GM21526 (cell line): ENCODE measurements around the gene NDE1.
"Not testable (repeated sequence)": the region's sequence is repeated elsewhere in the genome, so short reads cannot be mapped to it uniquely, and the experiment has no call there.

Source experiments
- ATAC-seq: cut with Tn5 transposase; IDR thresholded peaks from one replicate; pipeline ENCODE4 v1.9.1; 2021; ENCODE audit warnings: moderate library complexity; ENCODE audit not compliant: unreplicated experiment, low FRiP score

Gene NDE1

DNA sequence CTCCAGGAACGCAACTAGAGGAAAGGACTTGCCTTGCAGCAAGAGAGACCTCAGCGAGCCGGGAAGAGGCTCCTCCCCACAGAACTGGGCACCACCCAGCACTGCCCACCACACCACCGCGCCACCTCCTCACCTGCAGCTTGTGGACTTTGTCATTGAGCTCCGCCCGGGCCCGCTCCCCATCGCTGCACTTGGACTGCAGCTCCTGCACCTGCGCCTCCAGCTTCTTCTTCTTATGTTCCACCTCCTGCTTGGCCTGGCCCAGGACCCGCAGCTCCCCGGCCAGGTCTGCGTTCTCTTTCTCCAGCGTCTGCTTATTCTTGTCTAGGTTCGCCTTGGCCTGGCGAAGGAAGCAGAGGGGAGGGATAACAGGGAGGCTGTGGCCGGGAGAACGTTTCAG is 76.7 kb downstream of the NDE1 start:
- no peak for ATAC-seq

DNA sequence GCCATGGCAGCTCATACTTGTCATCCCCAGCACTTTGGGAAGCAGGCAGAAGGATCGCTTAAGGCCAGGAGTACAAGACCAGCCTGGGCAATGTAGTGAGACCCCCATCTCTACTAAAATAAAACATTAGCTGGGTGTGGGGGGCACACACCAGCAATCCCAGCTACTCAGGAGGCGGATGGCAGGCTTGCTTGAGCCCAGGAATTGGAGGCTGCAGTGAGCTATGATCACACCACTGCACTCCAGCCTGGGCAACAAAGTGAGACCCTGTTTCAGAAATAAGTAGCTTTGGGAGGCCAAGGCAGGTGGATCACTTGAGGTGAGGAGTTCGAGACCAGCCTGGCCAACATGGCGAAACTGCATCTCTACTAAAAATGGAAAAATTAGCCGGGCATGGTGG is 77.7 kb downstream of the NDE1 start:
- not testable (repeated sequence) for ATAC-seq

DNA sequence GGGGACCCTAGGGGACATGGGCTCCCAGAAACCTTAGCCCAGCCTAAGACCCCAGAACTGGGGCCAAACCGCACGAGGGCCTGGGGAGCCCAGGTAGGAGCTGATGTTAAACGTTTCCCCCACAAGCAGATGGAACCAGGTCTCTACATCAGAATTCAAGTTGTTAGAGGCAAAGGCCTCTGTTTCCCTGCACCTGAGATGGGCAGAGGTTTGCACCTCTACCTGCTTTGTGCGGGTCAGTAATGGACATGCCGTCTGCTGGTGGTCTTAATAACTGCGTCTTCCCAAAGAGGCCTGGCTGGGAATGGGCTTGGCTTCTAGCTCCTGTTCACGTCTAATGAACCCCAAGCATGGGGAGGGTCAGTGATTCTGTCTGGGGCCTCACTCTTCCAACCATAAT is 79.1 kb downstream of the NDE1 start:
- ATAC-seq: no peak

- ATAC-seq: no peak
Observed at GRCh38 chr16:15732416-15732815, 82.4 kb downstream of the NDE1 start.

DNA sequence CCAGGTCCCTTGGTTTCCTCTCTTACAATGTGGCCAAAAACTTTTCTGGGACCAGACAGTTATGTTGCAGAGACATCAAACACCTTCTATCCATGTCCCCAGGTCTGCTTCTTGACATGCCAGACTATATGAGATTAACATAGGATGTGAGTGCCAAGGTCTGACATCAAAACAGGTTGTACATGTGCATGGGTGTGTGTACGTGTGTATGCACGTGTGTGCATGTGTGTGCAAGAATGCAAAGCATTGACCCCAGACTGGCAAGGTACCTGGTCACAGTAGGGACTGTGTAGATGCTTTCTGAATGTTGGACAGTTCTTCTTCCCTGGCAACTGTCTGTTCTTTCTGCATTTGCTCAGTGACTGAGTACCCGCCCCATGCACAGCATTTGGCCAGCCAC is 85.6 kb downstream of the NDE1 start:
- no peak for ATAC-seq

DNA sequence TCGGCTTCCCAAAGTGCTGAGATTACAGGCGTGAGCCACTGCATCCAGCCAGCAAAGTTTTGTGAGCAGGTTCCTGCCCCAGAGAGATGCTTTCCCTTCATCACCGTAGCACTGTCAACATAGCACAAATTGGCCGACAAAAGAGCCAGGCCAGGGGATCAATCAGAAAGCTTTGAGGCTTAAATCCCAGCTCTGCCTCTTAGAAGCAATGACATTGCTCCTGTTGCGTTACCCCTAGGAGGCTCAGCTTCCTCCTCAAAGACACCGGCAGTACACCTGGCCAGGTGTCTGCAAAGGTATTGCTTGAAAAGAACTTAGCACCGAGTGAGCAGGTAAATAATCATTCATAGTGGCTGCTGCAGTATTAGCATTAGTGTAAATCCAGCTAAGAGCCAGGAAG is 86.5 kb downstream of the NDE1 start:
- no peak for ATAC-seq

DNA sequence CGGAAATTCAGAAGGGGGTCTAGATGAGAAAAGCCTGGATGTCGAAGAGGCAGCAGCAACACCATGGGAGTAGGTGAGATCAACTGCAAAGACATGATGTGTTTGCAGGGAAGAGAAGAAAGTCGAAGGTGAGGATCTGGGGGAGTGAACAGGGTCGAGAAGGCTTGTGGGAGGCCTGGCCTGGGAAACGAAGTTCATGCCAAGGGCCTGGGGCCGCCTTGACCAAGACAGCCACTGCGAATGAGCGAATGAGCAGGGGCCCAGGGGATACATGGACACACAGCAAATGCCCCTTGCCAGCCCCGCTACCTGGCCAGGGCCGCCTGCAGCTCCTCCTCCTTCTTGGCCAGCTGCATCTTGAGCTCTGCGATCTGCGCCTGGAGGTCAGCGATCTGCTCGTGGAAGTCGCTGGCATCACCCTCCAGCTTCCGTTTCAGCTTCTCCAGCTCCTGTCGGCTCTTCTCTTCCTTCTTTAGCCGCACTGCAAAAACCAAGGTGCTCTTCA is 87.1 kb downstream of the NDE1 start:
- no peak for ATAC-seq

- ATAC-seq: no peak
Observed at GRCh38 chr16:15739464-15739863, 89.4 kb downstream of the NDE1 start.

DNA sequence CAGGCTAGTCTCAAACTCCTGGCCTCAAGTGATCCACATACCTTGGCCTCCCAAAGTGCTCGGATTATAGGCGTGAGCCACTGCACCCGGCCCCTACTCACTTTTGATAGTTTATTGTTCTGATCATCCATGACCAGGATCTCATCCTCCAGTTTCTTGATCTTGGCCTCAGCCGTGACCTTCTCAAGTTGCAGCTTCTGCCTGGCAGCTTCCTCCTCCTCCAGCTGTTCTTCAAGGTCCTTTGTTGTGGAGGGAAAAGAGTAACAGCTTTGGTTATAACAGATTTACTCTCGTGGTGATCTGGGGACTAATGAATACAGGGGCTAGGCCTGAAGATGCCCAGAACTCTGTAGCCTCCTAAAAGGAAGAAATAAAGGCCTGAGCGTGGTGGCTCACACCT is 89.9 kb downstream of the NDE1 start:
- no peak for ATAC-seq

GRCh38 chr16:15741207-15741871 is 91.3 kb downstream of the NDE1 start:
- ATAC-seq: no peak

GRCh38 chr16:15742716-15743115 is 92.7 kb downstream of the NDE1 start:
- ATAC-seq: no peak

DNA sequence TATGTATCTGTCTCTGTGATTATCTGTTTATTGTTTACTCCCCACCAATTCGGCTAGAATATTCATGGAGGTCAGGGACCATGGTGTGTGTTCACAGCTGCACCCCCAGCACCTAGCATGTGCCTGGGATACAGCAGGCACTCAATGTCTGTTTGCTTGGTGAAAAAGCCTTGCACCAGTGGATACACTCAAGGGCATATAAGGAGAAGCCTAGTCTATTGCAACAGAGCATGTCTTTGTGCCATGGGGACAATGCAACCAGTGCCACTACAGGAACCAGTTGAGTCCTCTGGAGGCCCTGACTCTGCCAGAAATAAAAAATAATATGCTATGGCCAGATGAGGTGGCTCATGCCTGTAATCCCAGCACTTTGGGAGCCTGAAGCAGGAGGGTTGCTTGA is 93.6 kb downstream of the NDE1 start:
- ATAC-seq: no peak

GRCh38 chr16:15746332-15746731 is 96.3 kb downstream of the NDE1 start:
- no peak for ATAC-seq

DNA sequence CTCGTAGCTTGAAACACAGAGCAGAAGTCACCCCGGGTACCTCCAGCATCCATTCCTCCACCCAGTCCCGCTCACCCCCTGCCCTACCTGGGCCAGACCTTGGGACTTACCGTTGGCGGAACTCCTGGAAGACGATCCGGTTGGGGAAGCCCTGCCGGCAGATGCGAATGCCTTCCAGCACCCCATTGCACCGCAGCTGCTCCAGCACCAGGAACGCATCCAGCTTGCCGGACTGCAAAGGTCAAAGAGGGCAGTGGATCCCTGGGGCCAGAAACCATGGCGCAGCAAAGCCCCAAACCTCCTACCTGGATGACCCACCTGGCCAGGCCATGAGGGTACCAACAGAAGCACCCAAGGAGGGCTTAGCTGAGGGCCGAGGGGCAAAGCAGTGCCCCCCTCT is 97.9 kb downstream of the NDE1 start:
- ATAC-seq: no peak

DNA sequence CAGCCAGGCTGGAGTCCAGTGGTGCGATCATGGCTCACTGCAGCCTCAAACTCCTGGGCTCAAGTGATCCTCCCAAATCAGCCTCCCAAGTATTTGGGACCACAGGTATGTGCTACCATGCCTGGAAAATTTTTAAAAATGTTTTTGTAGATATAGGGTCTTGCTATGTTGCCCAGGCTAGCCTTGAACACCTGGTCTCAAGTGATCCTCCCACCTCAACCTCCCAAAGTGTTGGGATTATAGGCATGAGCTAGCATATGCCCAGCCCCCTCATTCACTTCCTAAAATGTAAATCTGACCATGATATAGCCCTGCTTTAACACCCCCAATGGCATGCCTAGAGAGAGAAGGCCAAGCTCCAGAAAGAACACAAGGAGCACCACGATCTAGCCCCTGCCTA is 98.6 kb downstream of the NDE1 start:
- ATAC-seq: no peak

DNA sequence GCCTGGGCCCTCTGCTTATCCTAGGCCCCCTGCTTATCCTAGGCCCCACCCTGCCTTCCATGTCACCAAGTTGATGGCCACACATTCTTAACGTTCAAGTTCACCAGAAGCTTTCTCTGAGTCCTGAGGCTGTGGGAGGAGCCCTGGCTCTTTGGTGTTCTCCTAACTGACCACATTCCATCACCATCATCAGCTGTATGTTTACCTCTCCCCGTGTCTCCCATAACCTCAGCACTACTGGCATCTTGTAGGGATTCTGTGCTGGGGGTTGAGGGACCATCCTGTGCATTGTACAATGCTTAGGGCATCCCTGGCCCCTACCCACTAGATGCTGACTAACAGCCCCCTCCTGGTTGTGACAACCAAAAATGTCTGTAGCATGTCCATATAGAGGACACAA is 99.3 kb downstream of the NDE1 start:
- no peak for ATAC-seq

DNA sequence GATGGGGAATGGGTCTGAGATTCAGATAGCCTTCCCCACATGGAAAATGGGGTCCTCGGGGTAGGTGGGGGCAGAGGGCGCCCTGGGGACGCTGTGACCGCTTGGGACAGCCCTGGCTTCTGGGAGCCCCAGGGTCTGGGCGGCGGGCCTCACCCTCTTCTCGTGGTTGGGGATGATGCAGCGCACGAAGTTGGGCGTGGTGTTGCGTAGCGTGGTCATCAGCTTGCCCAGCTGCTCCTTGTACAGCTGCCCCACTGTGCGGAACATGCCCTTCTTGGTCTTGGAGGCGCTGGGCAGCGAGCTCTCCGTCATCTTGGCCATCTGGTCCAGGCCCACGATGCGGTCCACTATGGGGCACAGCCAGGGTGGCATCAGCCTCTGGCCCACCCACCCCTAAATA is 99.9 kb downstream of the NDE1 start:
- no peak for ATAC-seq

GRCh38 chr16:15751940-15752339 is 101.9 kb downstream of the NDE1 start:
- no peak for ATAC-seq

DNA sequence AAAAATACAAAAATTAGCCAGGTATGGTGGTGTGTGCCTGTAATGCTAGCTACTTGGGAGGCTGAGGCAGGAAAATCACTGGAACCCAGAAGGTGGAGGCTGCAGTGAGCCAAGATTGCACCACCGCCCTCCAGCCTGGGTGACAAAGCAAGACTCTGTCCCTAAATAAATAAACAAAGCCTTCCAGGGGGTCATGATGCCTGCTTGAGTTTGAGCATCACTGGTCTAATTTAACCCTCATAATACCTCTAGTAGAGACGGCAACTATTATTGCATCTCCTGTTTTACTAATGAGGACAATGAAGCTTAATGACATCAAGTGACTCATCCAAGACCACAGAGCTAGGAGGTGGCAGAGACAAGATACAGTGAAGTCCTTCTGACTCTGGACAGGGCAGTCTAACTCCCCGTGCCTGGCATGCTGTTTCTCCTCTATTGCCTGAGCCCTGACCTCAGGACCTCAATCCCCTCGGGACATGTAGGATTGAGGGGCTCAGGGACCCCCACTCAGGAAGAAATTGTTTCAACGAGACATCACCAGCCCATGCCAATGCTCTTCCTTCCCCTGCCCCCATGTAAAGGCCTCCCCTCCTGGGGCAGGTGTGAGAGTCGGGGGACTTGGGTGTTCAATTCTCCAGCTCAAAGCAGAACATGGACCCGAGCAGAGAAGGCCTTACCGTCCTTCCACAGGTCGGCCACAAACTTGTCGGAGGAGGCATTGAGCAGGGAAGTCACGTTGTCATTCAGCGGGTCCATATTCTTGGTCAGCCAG is 102.9 kb downstream of the NDE1 start:
- no peak for ATAC-seq

- no peak for ATAC-seq
Observed at GRCh38 chr16:15754821-15755534, 104.9 kb downstream of the NDE1 start.

- no peak for ATAC-seq
Observed at GRCh38 chr16:15757077-15757386, 107.0 kb downstream of the NDE1 start.
